HEK293 (cell line): ENCODE measurements around the gene MCRIP2.

Experiments
- CTCF ChIP-seq: fragments of 450-650 bp; formaldehyde crosslinking; IDR thresholded peaks from 2 replicates; pipeline ENCODE4 v1.5.1; 2016; ENCODE audit warnings: missing biosample characterization, missing genetic modification characterization
- ZBTB11 ChIP-seq: fragments of 450-650 bp; formaldehyde crosslinking; conservative IDR thresholded peaks from 2 replicates; pipeline ENCODE4 v1.5.1; 2016; ENCODE audit warnings: low read depth, missing biosample characterization, missing genetic modification characterization
- ZNF2 ChIP-seq: fragments of 450-650 bp; formaldehyde crosslinking; IDR thresholded peaks from 2 replicates; pipeline ENCODE4 v1.5.1; 2016; ENCODE audit warnings: missing biosample characterization, missing genetic modification characterization
- ZNF221 ChIP-seq: fragments of 450-650 bp; formaldehyde crosslinking; IDR thresholded peaks from 2 replicates; pipeline ENCODE4 v1.5.1; 2017; ENCODE audit warnings: missing biosample characterization, missing genetic modification characterization, borderline replicate concordance
- ZNF580 ChIP-seq: fragments of 450-650 bp; formaldehyde crosslinking; IDR thresholded peaks from 2 replicates; pipeline ENCODE4 v1.5.1; 2016; ENCODE audit warnings: missing biosample characterization, missing genetic modification characterization
- ZNF639 ChIP-seq: fragments of 450-650 bp; formaldehyde crosslinking; IDR thresholded peaks from 2 replicates; pipeline ENCODE4 v1.5.1; 2016; ENCODE audit warnings: missing biosample characterization, missing genetic modification characterization
- ZNF664 ChIP-seq: fragments of 450-650 bp; formaldehyde crosslinking; IDR thresholded peaks from 2 replicates; pipeline ENCODE4 v1.5.1; 2016; ENCODE audit warnings: missing biosample characterization, missing genetic modification characterization
- ZNF785 ChIP-seq: fragments of 450-650 bp; formaldehyde crosslinking; IDR thresholded peaks from 2 replicates; pipeline ENCODE4 v1.5.1; 2016; ENCODE audit warnings: missing biosample characterization, missing genetic modification characterization

- no peak for TF ChIP-seq ZNF580
- no peak for TF ChIP-seq ZNF2 (tag by site-specific recombination)
- TF ChIP-seq ZNF639 (tag by site-specific recombination): no peak
- no peak for TF ChIP-seq ZNF664 (tag by site-specific recombination)
- TF ChIP-seq CTCF (tag by site-specific recombination): no peak
- TF ChIP-seq ZNF221 (tag by site-specific recombination): no peak
- TF ChIP-seq ZNF785 (tag by site-specific recombination): no peak
- TF ChIP-seq ZBTB11 (tag by site-specific recombination): no peak
Measured at GRCh38 chr16:638034-638543, 3.5 kb upstream of the MCRIP2 start.
